Testis (tissue), 3 donors: ENCODE measurements around the gene ZNF219. TPM values are rescaled to one million over a fixed set of nuclear protein-coding genes. Genes with fewer than 3 reads are reported as not detected.

Experiments
- DNase-seq: peaks from one replicate; pipeline ENCODE4 v3.0.0-alpha.2; 2019
- H3K27ac ChIP-seq, 2 donors: fragments of 200-600 bp; sonication (generic); one replicate each; pipeline ENCODE4 v1.5.1; 2019
- H3K27me3 ChIP-seq: fragments of 200-600 bp; sonication (generic); one replicate; pipeline ENCODE4 v1.5.1; 2019
- H3K36me3 ChIP-seq: fragments of 200-600 bp; sonication (generic); one replicate; pipeline ENCODE4 v1.5.1; 2017; ENCODE audit warnings: low read depth; ENCODE audit errors: missing control alignments
- H3K4me1 ChIP-seq: fragments of 200-600 bp; sonication (generic); one replicate; pipeline ENCODE4 v1.5.1; 2019
- H3K4me3 ChIP-seq, 2 donors: fragments of 200-600 bp; sonication (generic); one replicate each; pipeline ENCODE4 v1.5.1; 2017 to 2019
- H3K9me3 ChIP-seq: fragments of 200-600 bp; sonication (generic); one replicate; pipeline ENCODE4 v1.5.1; 2017
- CTCF ChIP-seq, 3 experiments: fragments of 450-650 bp in 2 of 3; fragments of 200-600 bp in 1 of 3; sonication (generic) in 1 of 3; IDR thresholded peaks; one replicate each; pipeline ENCODE4 v1.5.1; 2016 to 2019; ENCODE audit warnings: antibody characterized with exemption in 3 of 3, mild to moderate bottlenecking in 2 of 3, moderate library complexity in 1 of 3
- POLR2A ChIP-seq: fragments of 450-650 bp; IDR thresholded peaks from one replicate; pipeline ENCODE4 v1.6.1; 2017; ENCODE audit warnings: antibody characterized with exemption, mild to moderate bottlenecking, moderate library complexity
- WGBS, 2 donors: methylation state at CpG; one replicate each; pipeline ENCODE4 v1.1.5; 2018; 5-methylcytosine and 5-hydroxymethylcytosine counted together
- intact Hi-C: fragments of 100-400 bp; cut with DNase I; formaldehyde crosslinking; loops from one replicate; pipeline ENCODE4 v1.15.1; 2023; ENCODE audit warnings: low total_unique reads
- polyA plus RNA-seq: library from polyadenylated mRNA; stranded (reverse); fragments of 350-450 nt; fragmentation: Illumina TruSeq; extraction: RNeasy Lipid Tissue Mini Kit (QIAGEN cat#74804); gene quantifications from one replicate; pipeline ENCODE4 v1.2.3, GENCODE V29; 2014; ENCODE audit warnings: low read depth, low replicate concordance; ENCODE audit not compliant: insufficient read depth
- total RNA-seq, 2 donors: library from RNA; depleted of rRNA; stranded (reverse); fragments of >200 nt; gene quantifications; one replicate each; pipeline ENCODE4 v1.2.3, GENCODE V29; 2016

ZNF219 gene
- total and polyA plus RNA-seq, 3 donors from 2014 or later, result 17.7 to 64.8 (median 42.8) TPM

- no peak overlapping the region for H3K4me3 ChIP-seq
- intact Hi-C loops, result no loop called here
- no peaks in the 10 kb centered on the region for H3K9me3 ChIP-seq
- H3K27ac ChIP-seq, result no peak overlapping the region
- 60 to 62% methylated on average over 3 of the region's 3 CpGs for WGBS, 2 donors
- no peaks in the 10 kb centered on the region for H3K36me3 ChIP-seq
- peaks cover 2% of the 10 kb centered on the region for H3K4me1 ChIP-seq
- no peak for DNase-seq
- H3K27me3 ChIP-seq, result no peaks in the 10 kb centered on the region
- TF ChIP-seq POLR2A (no peak), CTCF (IDR thresholded peaks at IDR 0.05) (no peak)
Observed at GRCh38 chr14:21054123-21054767, 44.2 kb downstream of the ZNF219 start.

- no peak for DNase-seq
- TF ChIP-seq CTCF (IDR thresholded peaks at IDR 0.05), result no peak
- TF ChIP-seq POLR2A, result no peak
- H3K36me3 ChIP-seq, result no peaks in the 10 kb centered on the region
- no peak overlapping the region for H3K4me3 ChIP-seq
- peaks cover 10% of the 10 kb centered on the region for H3K4me1 ChIP-seq
- no peaks in the 10 kb centered on the region for H3K9me3 ChIP-seq
- 80 to 86% methylated on average over 15 to 20 of the region's 20 CpGs for WGBS, 2 donors
- no peaks in the 10 kb centered on the region for H3K27me3 ChIP-seq
- intact Hi-C loops, result no loop called here
- no peak overlapping the region for H3K27ac ChIP-seq
Observed at GRCh38 chr14:21053184-21054122, 45.0 kb downstream of the ZNF219 start.

GRCh38 chr14:21050597-21050996 lies 47.9 kb downstream of the ZNF219 start:
- Histone ChIP-seq H3K4me3 (no peak overlapping the region), H3K36me3 (no peaks in the 10 kb centered on the region), H3K9me3 (no peaks in the 10 kb centered on the region), H3K27me3 (no peaks in the 10 kb centered on the region), H3K27ac (no peak overlapping the region), H3K4me1 (peaks cover 13% of the 10 kb centered on the region)
- TF ChIP-seq POLR2A (no peak), CTCF (IDR thresholded peaks at IDR 0.05) (no peak)
- DNase-seq, result no peak
- intact Hi-C loops, result no loop called here
- WGBS, 2 donors, result 89% methylated on average over 3 of the region's 3 CpGs

GRCh38 chr14:21049271-21049673 lies 49.2 kb downstream of the ZNF219 start:
- Histone ChIP-seq H3K27ac (no peak overlapping the region), H3K9me3 (no peaks in the 10 kb centered on the region), H3K4me3 (no peak overlapping the region), H3K27me3 (no peaks in the 10 kb centered on the region), H3K36me3 (no peaks in the 10 kb centered on the region), H3K4me1 (peaks cover 13% of the 10 kb centered on the region)
- no peak for DNase-seq
- intact Hi-C loops, result no loop called here
- 46 to 57% methylated on average over 3 of the region's 3 CpGs for WGBS, 2 donors
- no peak for TF ChIP-seq POLR2A
- no peak for TF ChIP-seq CTCF (IDR thresholded peaks at IDR 0.05)
